A549 (cell line): ENCODE data around the gene CALM3.

Experiments used
- BHLHE40 ChIP-seq: IDR thresholded peaks from 2 replicates; pipeline ENCODE4 v1.6.1; 2012; ENCODE audit warnings: low read depth, low read length, inconsistent platforms
- TF ChIP-seq, protein P1 (sequence below): fragments of >200 bp; sonication (Bioruptor Twin); formaldehyde crosslinking; IDR thresholded peaks from 3 replicates; pipeline ENCODE4 v1.5.1; 2016

DNA sequence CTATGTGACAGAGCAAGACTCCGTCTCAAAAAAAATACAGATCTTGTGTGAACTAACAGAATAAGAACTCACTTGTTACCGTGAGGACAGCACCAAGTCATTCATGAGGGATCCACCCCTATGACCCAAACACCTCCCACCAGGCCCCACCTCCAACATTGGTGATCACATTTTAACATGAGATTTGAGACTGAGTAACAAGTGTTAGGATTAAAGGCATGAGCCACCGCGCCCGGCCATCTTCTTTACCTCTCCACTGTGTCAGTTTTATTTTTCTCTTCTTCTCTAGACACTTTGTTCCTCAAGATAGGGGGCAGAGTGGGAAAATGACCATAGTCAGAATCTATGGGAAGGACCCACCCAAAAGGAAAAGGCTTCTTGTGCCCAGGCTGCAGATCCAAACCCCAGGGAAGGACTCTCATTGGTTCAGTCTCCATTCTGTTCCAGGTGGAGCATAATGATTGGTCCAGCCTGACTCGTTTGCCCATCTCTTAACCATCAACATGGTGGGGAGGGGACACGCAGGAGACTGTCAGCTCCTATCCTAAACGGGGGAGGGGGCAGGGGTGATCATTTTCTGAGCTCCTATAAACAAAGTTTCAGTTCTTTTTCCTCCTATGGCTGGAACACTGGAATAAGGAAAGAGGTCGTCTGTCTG, 1.3 kb upstream of the CALM3 start:
- TF ChIP-seq BHLHE40, result no peak
- TF ChIP-seq, protein P1, sequence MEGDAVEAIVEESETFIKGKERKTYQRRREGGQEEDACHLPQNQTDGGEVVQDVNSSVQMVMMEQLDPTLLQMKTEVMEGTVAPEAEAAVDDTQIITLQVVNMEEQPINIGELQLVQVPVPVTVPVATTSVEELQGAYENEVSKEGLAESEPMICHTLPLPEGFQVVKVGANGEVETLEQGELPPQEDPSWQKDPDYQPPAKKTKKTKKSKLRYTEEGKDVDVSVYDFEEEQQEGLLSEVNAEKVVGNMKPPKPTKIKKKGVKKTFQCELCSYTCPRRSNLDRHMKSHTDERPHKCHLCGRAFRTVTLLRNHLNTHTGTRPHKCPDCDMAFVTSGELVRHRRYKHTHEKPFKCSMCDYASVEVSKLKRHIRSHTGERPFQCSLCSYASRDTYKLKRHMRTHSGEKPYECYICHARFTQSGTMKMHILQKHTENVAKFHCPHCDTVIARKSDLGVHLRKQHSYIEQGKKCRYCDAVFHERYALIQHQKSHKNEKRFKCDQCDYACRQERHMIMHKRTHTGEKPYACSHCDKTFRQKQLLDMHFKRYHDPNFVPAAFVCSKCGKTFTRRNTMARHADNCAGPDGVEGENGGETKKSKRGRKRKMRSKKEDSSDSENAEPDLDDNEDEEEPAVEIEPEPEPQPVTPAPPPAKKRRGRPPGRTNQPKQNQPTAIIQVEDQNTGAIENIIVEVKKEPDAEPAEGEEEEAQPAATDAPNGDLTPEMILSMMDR, result no peak
